Keratinocyte (primary cell): Measurements from ENCODE around the gene MXRA7. TPM values are rescaled to one million over a fixed set of nuclear protein-coding genes. Genes with fewer than 3 reads are reported as not detected.

Experiments
- DNase-seq: peaks from one replicate; pipeline ENCODE4 v3.0.0-alpha.2; 2011; ENCODE audit warnings: low read depth, missing footprints, low spot score
- FAIRE-seq: peaks from 2 replicates; lab custom pipeline; 2011; peaks lifted over from hg19 to GRCh38; lab: Jason Lieb, UNC
- H2AFZ ChIP-seq: 2 replicates; pipeline ENCODE4 v1.6.0; 2012; ENCODE audit warnings: low read length, control low read depth, inconsistent platforms; ENCODE audit not compliant: control insufficient read depth
- H3K27ac ChIP-seq: 2 replicates; pipeline ENCODE4 v1.5.1; 2011; ENCODE audit warnings: low read length; ENCODE audit not compliant: control insufficient read depth, insufficient read depth
- H3K27me3 ChIP-seq: 3 replicates; pipeline ENCODE4 v1.6.0; 2011; ENCODE audit warnings: low read length; ENCODE audit not compliant: control insufficient read depth, insufficient read depth; ENCODE audit errors: extremely low read depth
- H3K36me3 ChIP-seq, 2 experiments: 2 replicates in 1 of 2; 3 replicates in 1 of 2; pipeline ENCODE4 v1.5.1; 2011; ENCODE audit warnings: low read length in 2 of 2, mild to moderate bottlenecking in 1 of 2; ENCODE audit not compliant: control insufficient read depth in 2 of 2, insufficient read depth in 2 of 2; ENCODE audit errors: extremely low read depth in 1 of 2
- H3K4me1 ChIP-seq: 3 replicates; pipeline ENCODE4 v1.5.1; 2011; ENCODE audit warnings: low read length; ENCODE audit not compliant: control insufficient read depth, insufficient read depth; ENCODE audit errors: extremely low read depth
- H3K4me2 ChIP-seq: 3 replicates; pipeline ENCODE4 v1.6.0; 2011; ENCODE audit warnings: low read depth, low read length; ENCODE audit not compliant: control insufficient read depth, insufficient read depth; ENCODE audit errors: extremely low read depth
- H3K4me3 ChIP-seq, 3 experiments: fragments of 200-600 bp in 1 of 3; sonication (generic) in 1 of 3; 2 replicates in 2 of 3; 3 replicates in 1 of 3; pipeline ENCODE4 v1.5.1; 2011 to 2016; ENCODE audit warnings: low read length in 3 of 3, mild to moderate bottlenecking in 3 of 3, control low read depth in 2 of 3, inconsistent platforms in 1 of 3, low read depth in 1 of 3, mixed read lengths in 1 of 3, mixed run types in 1 of 3, moderate library complexity in 1 of 3; ENCODE audit not compliant: control insufficient read depth in 2 of 3, insufficient read depth in 2 of 3; ENCODE audit errors: extremely low read depth in 1 of 3
- H3K79me2 ChIP-seq: 2 replicates; pipeline ENCODE4 v1.6.0; 2012; ENCODE audit warnings: low read length; ENCODE audit not compliant: control insufficient read depth, insufficient read depth
- H3K9ac ChIP-seq: 3 replicates; pipeline ENCODE4 v1.6.0; 2011; ENCODE audit warnings: low read length; ENCODE audit not compliant: control insufficient read depth, insufficient read depth; ENCODE audit errors: extremely low read depth
- H3K9me1 ChIP-seq: 3 replicates; pipeline ENCODE4 v1.6.0; 2011; ENCODE audit warnings: low read length; ENCODE audit not compliant: control insufficient read depth, insufficient read depth; ENCODE audit errors: extremely low read depth
- H3K9me3 ChIP-seq: 2 replicates; pipeline ENCODE4 v1.5.1; 2012; ENCODE audit warnings: low read depth, low read length; ENCODE audit not compliant: control insufficient read depth
- H4K20me1 ChIP-seq: 3 replicates; pipeline ENCODE4 v1.6.0; 2011; ENCODE audit warnings: low read length; ENCODE audit not compliant: control insufficient read depth, insufficient read depth; ENCODE audit errors: extremely low read depth
- CTCF ChIP-seq, 3 experiments: IDR thresholded peaks in 1 of 3; conservative IDR thresholded peaks in 1 of 3; optimal IDR thresholded peaks in 1 of 3; 2 replicates in 2 of 3; 3 replicates in 1 of 3; pipeline versions ENCODE3 to v1.5.1; 2011; ENCODE audit warnings: low read length in 3 of 3, mild to moderate bottlenecking in 3 of 3, moderate library complexity in 2 of 3, control low read depth in 1 of 3, inconsistent platforms in 1 of 3; ENCODE audit not compliant: insufficient read depth in 2 of 3; ENCODE audit errors: extremely low read depth in 1 of 3
- EZH2 ChIP-seq: IDR thresholded peaks from one replicate; pipeline ENCODE4 v1.6.1; 2012; ENCODE audit warnings: inconsistent platforms, mild to moderate bottlenecking, low read length, moderate library complexity
- dilution Hi-C: fragments of 300-500 bp; cut with MboI; formaldehyde crosslinking; loops from one replicate; pipeline ENCODE4 v1.7.0; 2020; ENCODE audit warnings: low sequenced_read_pairs; ENCODE audit not compliant: extremely low pct_ligation_motif_present
- polyA plus RNA-seq, 5 experiments: library from polyadenylated mRNA; depleted of rRNA in 3 of 5; stranded (reverse) in 3 of 5; stranded (forward) in 1 of 5; unstranded in 1 of 5; fragments of >200 nt; gene quantifications; 1 replicate in 1 of 5; 2 replicates in 3 of 5; 3 replicates in 1 of 5; pipeline versions ENCODE4 v1.2.1 to v1.2.3, GENCODE V29; 2011 to 2012; ENCODE audit warnings: missing spikeins in 2 of 5, low read depth in 1 of 5, low replicate concordance in 1 of 5

The MXRA7 gene
- polyA plus RNA-seq, 1 donor (not counting 4 experiments of a cell fraction or from before 2014, with no cell fraction given), result 118 TPM

GRCh38 chr17:76642032-76642561 is 68.7 kb downstream of the MXRA7 start:
- Histone ChIP-seq H3K36me3 (no peaks in the 10 kb centered on the region), H3K9ac (no peak overlapping the region), H3K79me2 (no peaks in the 10 kb centered on the region), H3K9me1 (no peaks in the 10 kb centered on the region), H3K4me1 (peaks cover 12% of the 10 kb centered on the region), H3K9me3 (no peaks in the 10 kb centered on the region), H3K27me3 (no peaks in the 10 kb centered on the region), H2AFZ (no peak overlapping the region), H4K20me1 (no peaks in the 10 kb centered on the region), H3K4me2 (no peak overlapping the region), H3K4me3 (no peak overlapping the region), H3K27ac (no peak overlapping the region)
- FAIRE-seq, result no peak
- TF ChIP-seq CTCF (optimal IDR thresholded peaks at IDR 0.05 in 1 of 3, IDR thresholded peaks at IDR 0.05 in 1 of 3, conservative IDR thresholded peaks at IDR 0.05 in 1 of 3; ENCODE audit: extremely low read depth in 1 of 3, insufficient read depth in 2 of 3, low read length in 3 of 3), result no peak
- no peak for TF ChIP-seq EZH2
- no peak for DNase-seq
- dilution Hi-C loops, result no loop called here

GRCh38 chr17:76641501-76641900 is 69.3 kb downstream of the MXRA7 start:
- no peaks in the 10 kb centered on the region for H3K9me3 ChIP-seq
- DNase-seq, result no peak
- peaks cover 12% of the 10 kb centered on the region for H3K4me1 ChIP-seq
- TF ChIP-seq CTCF (optimal IDR thresholded peaks at IDR 0.05 in 1 of 3, IDR thresholded peaks at IDR 0.05 in 1 of 3, conservative IDR thresholded peaks at IDR 0.05 in 1 of 3; ENCODE audit: extremely low read depth in 1 of 3, insufficient read depth in 2 of 3, low read length in 3 of 3) (no peak), EZH2 (no peak)
- no peak overlapping the region for H3K4me3 ChIP-seq
- dilution Hi-C loops, result no loop called here
- H3K36me3 ChIP-seq, result no peaks in the 10 kb centered on the region
- H3K79me2 ChIP-seq, result no peaks in the 10 kb centered on the region
- FAIRE-seq, result no peak
- H3K27ac ChIP-seq, result no peak overlapping the region
- H4K20me1 ChIP-seq, result no peaks in the 10 kb centered on the region
- no peaks in the 10 kb centered on the region for H3K27me3 ChIP-seq
- no peak overlapping the region for H3K4me2 ChIP-seq
- H2AFZ ChIP-seq, result no peak overlapping the region
- no peaks in the 10 kb centered on the region for H3K9me1 ChIP-seq
- H3K9ac ChIP-seq, result no peak overlapping the region
